DOHH2 (cell line): ENCODE measurements around the gene LSAMP.

ENCODE experiments used
- H3F3A ChIP-seq: fragments of 200-600 bp; sonication (generic), shearing (Covaris generic); 2 replicates; pipeline ENCODE4 v1.6.0; 2016; ENCODE audit warnings: antibody characterized with exemption, mild to moderate bottlenecking; ENCODE audit not compliant: control insufficient read depth, insufficient read depth
- H3K27ac ChIP-seq: fragments of 200-600 bp; sonication (generic); 2 replicates; pipeline ENCODE4 v1.5.1; 2014; ENCODE audit warnings: low read depth, mild to moderate bottlenecking, low read length, moderate library complexity
- H3K27me3 ChIP-seq: fragments of 200-600 bp; sonication (generic); 2 replicates; pipeline ENCODE4 v1.6.1; 2014; ENCODE audit warnings: mild to moderate bottlenecking, low read length, mixed read lengths; ENCODE audit not compliant: control insufficient read depth
- H3K36me3 ChIP-seq: fragments of 200-600 bp; sonication (generic); 2 replicates; pipeline ENCODE4 v1.6.1; 2014; ENCODE audit warnings: mild to moderate bottlenecking, low read length, moderate library complexity, mixed read lengths; ENCODE audit not compliant: control insufficient read depth
- H3K4me1 ChIP-seq: fragments of 200-600 bp; sonication (generic); 2 replicates; pipeline ENCODE4 v1.6.1; 2014; ENCODE audit warnings: mild to moderate bottlenecking, low read length, mixed read lengths; ENCODE audit not compliant: control insufficient read depth
- H3K4me2 ChIP-seq: fragments of 200-600 bp; sonication (generic); 2 replicates; pipeline ENCODE4 v1.6.0; 2014; ENCODE audit warnings: mild to moderate bottlenecking, low read length, moderate library complexity
- H3K4me3 ChIP-seq: fragments of 200-600 bp; sonication (generic); 2 replicates; pipeline ENCODE4 v1.5.1; 2014; ENCODE audit warnings: mild to moderate bottlenecking, low read length, mixed read lengths
- H3K79me2 ChIP-seq: fragments of 200-600 bp; sonication (generic); 2 replicates; pipeline ENCODE4 v1.6.1; 2014; ENCODE audit warnings: mild to moderate bottlenecking, low read length, mixed read lengths; ENCODE audit not compliant: control insufficient read depth
- H3K9me2 ChIP-seq: fragments of 200-600 bp; sonication (generic); replicated peaks from 2 replicates; pipeline ENCODE4 v1.6.1; 2014; ENCODE audit warnings: mild to moderate bottlenecking, low read length, mixed read lengths; ENCODE audit not compliant: control insufficient read depth
- H3K9me3 ChIP-seq: fragments of 200-600 bp; sonication (generic); 2 replicates; pipeline ENCODE4 v1.6.1; 2014; ENCODE audit warnings: antibody characterized with exemption, low read length, mixed read lengths; ENCODE audit not compliant: control insufficient read depth, insufficient read depth
- H4K20me1 ChIP-seq: fragments of 200-600 bp; sonication (generic); 2 replicates; pipeline ENCODE4 v1.6.0; 2014; ENCODE audit warnings: low read depth, mild to moderate bottlenecking, antibody characterized with exemption, low read length, moderate library complexity; ENCODE audit not compliant: control insufficient read depth, insufficient read depth
- CTCF ChIP-seq: fragments of 200-600 bp; sonication (generic); IDR thresholded peaks from one replicate; pipeline ENCODE4 v1.5.1; 2014; ENCODE audit warnings: antibody characterized with exemption, mild to moderate bottlenecking, low read depth, low read length; ENCODE audit not compliant: poor library complexity, severe bottlenecking
- EZH2phosphoT487 ChIP-seq: fragments of 200-600 bp; sonication (generic); IDR thresholded peaks from 2 replicates; pipeline ENCODE4 v1.6.1; 2017; ENCODE audit warnings: borderline replicate concordance, mild to moderate bottlenecking, antibody characterized with exemption, low read length, moderate library complexity, mixed read lengths

LSAMP gene

GRCh38 chr3:116444115-116444747 lies 1.1 kb downstream of the LSAMP start:
- Histone ChIP-seq H3K79me2 (no peaks in the 10 kb centered on the region), H3K4me2 (no peak overlapping the region), H3K4me1 (no peaks in the 10 kb centered on the region), H4K20me1 (no peaks in the 10 kb centered on the region), H3K9me2 (no peaks in the 10 kb centered on the region), H3K36me3 (no peaks in the 10 kb centered on the region), H3K4me3 (no peak overlapping the region), H3K9me3 (no peaks in the 10 kb centered on the region), H3K27me3 (no peaks in the 10 kb centered on the region), H3F3A (no peaks in the 10 kb centered on the region), H3K27ac (no peak overlapping the region)
- TF ChIP-seq EZH2phosphoT487 (no peak), CTCF (no peak)

- no peaks in the 10 kb centered on the region for H3F3A ChIP-seq
- no peaks in the 10 kb centered on the region for H3K9me2 ChIP-seq
- H4K20me1 ChIP-seq = no peaks in the 10 kb centered on the region
- no peaks in the 10 kb centered on the region for H3K4me1 ChIP-seq
- no peak overlapping the region for H3K27ac ChIP-seq
- no peak for TF ChIP-seq EZH2phosphoT487
- no peak for TF ChIP-seq CTCF
- H3K9me3 ChIP-seq = no peaks in the 10 kb centered on the region
- no peaks in the 10 kb centered on the region for H3K27me3 ChIP-seq
- H3K79me2 ChIP-seq = no peaks in the 10 kb centered on the region
- no peak overlapping the region for H3K4me2 ChIP-seq
- H3K36me3 ChIP-seq = no peaks in the 10 kb centered on the region
- no peak overlapping the region for H3K4me3 ChIP-seq
These were observed 2.1 kb downstream of the LSAMP start for GRCh38 chr3:116443191-116443661.

GRCh38 chr3:116442331-116443021 lies 2.8 kb downstream of the LSAMP start:
- no peaks in the 10 kb centered on the region for H3K9me2 ChIP-seq
- H3K27me3 ChIP-seq = no peaks in the 10 kb centered on the region
- no peak overlapping the region for H3K27ac ChIP-seq
- H3K36me3 ChIP-seq = no peaks in the 10 kb centered on the region
- no peak overlapping the region for H3K4me3 ChIP-seq
- H3K4me1 ChIP-seq = no peaks in the 10 kb centered on the region
- no peak for TF ChIP-seq CTCF
- TF ChIP-seq EZH2phosphoT487 = no peak
- H3K79me2 ChIP-seq = no peaks in the 10 kb centered on the region
- no peaks in the 10 kb centered on the region for H4K20me1 ChIP-seq
- H3K4me2 ChIP-seq = no peak overlapping the region
- H3F3A ChIP-seq = no peaks in the 10 kb centered on the region
- no peaks in the 10 kb centered on the region for H3K9me3 ChIP-seq
